Measurements from ENCODE around the gene EMSY. TPM values are rescaled to one million over a fixed set of nuclear protein-coding genes. Genes with fewer than 3 reads are reported as not detected.

The EMSY gene
- total and polyA plus RNA-seq, 2 of the 8 experiments (the other 6 are each of a cell fraction or from before 2014, with no cell fraction given), result 29.6 to 34.6 TPM

DNA sequence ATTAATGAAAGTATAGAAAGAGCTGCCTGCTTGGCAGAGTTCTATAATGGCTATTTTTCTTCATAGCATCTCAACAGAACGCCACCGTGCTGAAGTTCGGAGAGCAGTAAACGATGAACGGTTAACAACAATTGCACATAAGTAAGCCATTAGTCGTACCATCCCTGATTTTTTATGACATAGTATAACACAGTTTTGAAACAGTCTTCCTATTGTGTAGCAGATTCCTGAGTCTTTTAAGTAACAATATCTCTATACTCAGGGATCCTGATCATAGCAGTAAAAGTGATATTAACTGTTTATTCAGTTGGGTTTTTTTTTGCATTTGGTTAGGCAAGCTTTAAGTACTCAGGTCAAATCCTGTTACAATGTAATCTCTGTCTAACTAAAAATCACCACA, 8.4 kb downstream of the EMSY start (continued):
- TF ChIP-seq, protein P1, sequence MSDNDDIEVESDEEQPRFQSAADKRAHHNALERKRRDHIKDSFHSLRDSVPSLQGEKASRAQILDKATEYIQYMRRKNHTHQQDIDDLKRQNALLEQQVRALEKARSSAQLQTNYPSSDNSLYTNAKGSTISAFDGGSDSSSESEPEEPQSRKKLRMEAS (IDR thresholded peaks at IDR 0.05), result no peak
